Measurements from ENCODE around the gene KRTAP29-1.

Gene KRTAP29-1

GRCh38 chr17:41331606-41332005 is 29.0 kb upstream of the KRTAP29-1 start:
- no peaks in the 10 kb centered on the region for H3K36me3 ChIP-seq
- H3K4me1 ChIP-seq = peaks cover 0 to 8% (median 0%) of the 10 kb centered on the region in 4 donors
- no peak for DNase-seq
- TF ChIP-seq CTCF (IDR thresholded peaks at IDR 0.05) = no peak
- no peak overlapping the region for H3K4me3 ChIP-seq
- H3K27me3 ChIP-seq = peaks cover 0 to 23% of the 10 kb centered on the region in 2 donors
- no peaks in the 10 kb centered on the region for H3K9me3 ChIP-seq
- intact Hi-C loops (cut with DNase I; ENCODE audit: low total_unique reads) = no loop called here
- H3K27ac ChIP-seq = no peak overlapping the region

- peak; percentile 48 to 50 for TF ChIP-seq CTCF (IDR thresholded peaks at IDR 0.05)
- Histone ChIP-seq H3K27ac (no peak overlapping the region), H3K9me3 (no peaks in the 10 kb centered on the region), H3K27me3 (peaks cover 0 to 16% of the 10 kb centered on the region in 2 donors), H3K36me3 (no peaks in the 10 kb centered on the region), H3K4me1 (no peaks in the 10 kb centered on the region), H3K4me3 (no peak overlapping the region)
- intact Hi-C loops (cut with DNase I; ENCODE audit: low total_unique reads) = loop anchor here (10.0 kb wide), 1 partner anchor 415 kb away; no protein-coding TSS in a partner anchor
- DNase-seq = no peak
Observed at GRCh38 chr17:41329279-41329948, 26.8 kb upstream of the KRTAP29-1 start.

- Histone ChIP-seq H3K27me3 (peaks cover 0 to 13% of the 10 kb centered on the region in 2 donors), H3K4me3 (no peak overlapping the region), H3K9me3 (no peaks in the 10 kb centered on the region), H3K27ac (no peak overlapping the region), H3K4me1 (no peaks in the 10 kb centered on the region), H3K36me3 (no peaks in the 10 kb centered on the region)
- intact Hi-C loops (cut with DNase I; ENCODE audit: low total_unique reads) = loop anchor here (10.0 kb wide), 1 partner anchor 413 kb away; no protein-coding TSS in a partner anchor
- no peak for DNase-seq
- TF ChIP-seq CTCF (IDR thresholded peaks at IDR 0.05) = no peak
Observed at GRCh38 chr17:41328207-41328606, 25.6 kb upstream of the KRTAP29-1 start.

- no peaks in the 10 kb centered on the region for H3K36me3 ChIP-seq
- H3K27me3 ChIP-seq = peaks cover 0 to 11% of the 10 kb centered on the region in 2 donors
- no peak for DNase-seq
- no peak for TF ChIP-seq CTCF (IDR thresholded peaks at IDR 0.05)
- H3K4me3 ChIP-seq = no peak overlapping the region
- intact Hi-C loops (cut with DNase I; ENCODE audit: low total_unique reads) = loop anchor here (10.0 kb wide), 1 partner anchor 413 kb away; no protein-coding TSS in a partner anchor
- no peaks in the 10 kb centered on the region for H3K4me1 ChIP-seq
- H3K9me3 ChIP-seq = no peaks in the 10 kb centered on the region
- no peak overlapping the region for H3K27ac ChIP-seq
Observed at GRCh38 chr17:41327411-41328120, 24.9 kb upstream of the KRTAP29-1 start.

- intact Hi-C loops (cut with DNase I; ENCODE audit: low total_unique reads) = loop anchor here (10.0 kb wide), 1 partner anchor 412 kb away; no protein-coding TSS in a partner anchor
- no peak overlapping the region for H3K4me3 ChIP-seq
- H3K27me3 ChIP-seq = peaks cover 0 to 3% of the 10 kb centered on the region in 2 donors
- DNase-seq = no peak
- H3K27ac ChIP-seq = no peak overlapping the region
- no peaks in the 10 kb centered on the region for H3K4me1 ChIP-seq
- H3K9me3 ChIP-seq = no peaks in the 10 kb centered on the region
- no peak for TF ChIP-seq CTCF (IDR thresholded peaks at IDR 0.05)
- H3K36me3 ChIP-seq = no peaks in the 10 kb centered on the region
Observed at GRCh38 chr17:41326173-41327145, 23.8 kb upstream of the KRTAP29-1 start.

All from tibial artery (tissue), 4 donors.